ENCODE data around the gene NABP1.

Gene NABP1

GRCh38 chr2:191721331-191721730 is 43.4 kb downstream of the NABP1 start:
- H2BK120ac ChIP-seq (ENCODE audit: low read depth, low read length), result no peak overlapping the region
- H2AK5ac ChIP-seq (ENCODE audit: low read depth, low read length), result no peak overlapping the region
- H3K9ac ChIP-seq (ENCODE audit: low read depth, low read length, poor library complexity), result no peak overlapping the region
- H3K27ac ChIP-seq (replicated peaks; ENCODE audit: low read length), result no peak overlapping the region
- H3K4me2 ChIP-seq (ENCODE audit: insufficient read depth, low read length, poor library complexity, severe bottlenecking), result no peak overlapping the region
- H2BK12ac ChIP-seq (ENCODE audit: low read length), result no peak overlapping the region
- no peak overlapping the region for H4K91ac ChIP-seq (ENCODE audit: low read depth, low read length, poor library complexity)
- H3K27me3 ChIP-seq (ENCODE audit: control insufficient read depth in 3 of 3, insufficient read depth in 3 of 3, low read depth in 1 of 3, low read length in 3 of 3), result no peaks in the 10 kb centered on the region
- no peaks in the 10 kb centered on the region for H3K36me3 ChIP-seq (replicated peaks in 1 of 2; ENCODE audit: control insufficient read depth in 2 of 2, insufficient read depth in 2 of 2, low read length in 2 of 2)
- H2BK5ac ChIP-seq (ENCODE audit: low read length), result no peak overlapping the region
- H3K4me1 ChIP-seq (ENCODE audit: control insufficient read depth in 2 of 2, insufficient read depth in 1 of 2, low read depth in 1 of 2, low read length in 2 of 2), result no peaks in the 10 kb centered on the region
- H3K4ac ChIP-seq (ENCODE audit: low read length), result no peak overlapping the region
- H2AFZ ChIP-seq (ENCODE audit: low read length), result no peak overlapping the region
- H3K9me3 ChIP-seq (replicated peaks in 1 of 2; ENCODE audit: control insufficient read depth in 2 of 2, insufficient read depth in 1 of 2, low read depth in 1 of 2, low read length in 2 of 2), result no peaks in the 10 kb centered on the region
- no CpG with 5 or more reads among the region's 2 CpGs for WGBS, 2 donors (ENCODE audit: extremely low coverage in 2 of 2, insufficient read length in 2 of 2, insufficient replicate concordance in 1 of 2)
- no peak for DNase-seq (ENCODE audit: low spot score)
- no peak overlapping the region for H3K18ac ChIP-seq (ENCODE audit: low read length)
- H3K4me3 ChIP-seq (ENCODE audit: low read length in 2 of 2), result no peak overlapping the region
- no peak overlapping the region for H4K8ac ChIP-seq (ENCODE audit: low read depth, low read length)
- no peaks in the 10 kb centered on the region for H3K79me1 ChIP-seq (ENCODE audit: low read depth, low read length)
- H3K23ac ChIP-seq (ENCODE audit: low read depth, low read length, poor library complexity), result no peak overlapping the region
- no peak overlapping the region for H2BK15ac ChIP-seq (ENCODE audit: low read length)
- no peak overlapping the region for H3K14ac ChIP-seq (ENCODE audit: low read length)

- H4K91ac ChIP-seq (ENCODE audit: low read depth, low read length, poor library complexity), result no peak overlapping the region
- H2BK5ac ChIP-seq (ENCODE audit: low read length), result no peak overlapping the region
- whole genome bisulfite sequencing, 2 donors (ENCODE audit: extremely low coverage in 2 of 2, insufficient read length in 2 of 2, insufficient replicate concordance in 1 of 2), result no CpG with 5 or more reads among the region's 1 CpG
Measured at GRCh38 chr2:191724015-191724414, 46.1 kb downstream of the NABP1 start.

GRCh38 chr2:191728750-191729624 is 51.1 kb downstream of the NABP1 start:
- WGBS, 2 donors (ENCODE audit: extremely low coverage in 2 of 2, insufficient read length in 2 of 2, insufficient replicate concordance in 1 of 2), result no CpG with 5 or more reads among the region's 5 CpGs
- Histone ChIP-seq H2AFZ (ENCODE audit: low read length) (peak overlapping the region; percentile 58), H3K27ac (replicated peaks; ENCODE audit: low read length) (no peak overlapping the region), H3K79me1 (ENCODE audit: low read depth, low read length) (no peaks in the 10 kb centered on the region), H2AK5ac (ENCODE audit: low read depth, low read length) (no peak overlapping the region), H3K4me3 (ENCODE audit: low read length in 2 of 2) (no peak overlapping the region), H3K4me2 (ENCODE audit: insufficient read depth, low read length, poor library complexity, severe bottlenecking) (no peak overlapping the region), H3K9me3 (replicated peaks in 1 of 2; ENCODE audit: control insufficient read depth in 2 of 2, insufficient read depth in 1 of 2, low read depth in 1 of 2, low read length in 2 of 2) (no peaks in the 10 kb centered on the region), H3K27me3 (ENCODE audit: control insufficient read depth in 3 of 3, insufficient read depth in 3 of 3, low read depth in 1 of 3, low read length in 3 of 3) (no peaks in the 10 kb centered on the region), H4K91ac (ENCODE audit: low read depth, low read length, poor library complexity) (no peak overlapping the region), H3K36me3 (replicated peaks in 1 of 2; ENCODE audit: control insufficient read depth in 2 of 2, insufficient read depth in 2 of 2, low read length in 2 of 2) (no peaks in the 10 kb centered on the region), H2BK5ac (ENCODE audit: low read length) (no peak overlapping the region), H2BK120ac (ENCODE audit: low read depth, low read length) (no peak overlapping the region), H2BK12ac (ENCODE audit: low read length) (no peak overlapping the region), H3K4me1 (ENCODE audit: control insufficient read depth in 2 of 2, insufficient read depth in 1 of 2, low read depth in 1 of 2, low read length in 2 of 2) (no peaks in the 10 kb centered on the region), H3K9ac (ENCODE audit: low read depth, low read length, poor library complexity) (no peak overlapping the region), H3K23ac (ENCODE audit: low read depth, low read length, poor library complexity) (no peak overlapping the region), H3K4ac (ENCODE audit: low read length) (no peak overlapping the region), H3K18ac (ENCODE audit: low read length) (no peak overlapping the region), H3K14ac (ENCODE audit: low read length) (no peak overlapping the region), H4K8ac (ENCODE audit: low read depth, low read length) (no peak overlapping the region), H2BK15ac (ENCODE audit: low read length) (no peak overlapping the region)
- DNase-seq (ENCODE audit: low spot score), result no peak

More at GRCh38 chr2:191724015-191724414, 46.1 kb downstream of the NABP1 start:
- Histone ChIP-seq H3K27me3 (ENCODE audit: control insufficient read depth in 3 of 3, insufficient read depth in 3 of 3, low read depth in 1 of 3, low read length in 3 of 3) (no peaks in the 10 kb centered on the region), H2BK120ac (ENCODE audit: low read depth, low read length) (no peak overlapping the region), H3K4ac (ENCODE audit: low read length) (no peak overlapping the region), H3K4me3 (ENCODE audit: low read length in 2 of 2) (no peak overlapping the region), H3K4me1 (ENCODE audit: control insufficient read depth in 2 of 2, insufficient read depth in 1 of 2, low read depth in 1 of 2, low read length in 2 of 2) (no peaks in the 10 kb centered on the region), H2AK5ac (ENCODE audit: low read depth, low read length) (no peak overlapping the region), H4K8ac (ENCODE audit: low read depth, low read length) (no peak overlapping the region), H3K4me2 (ENCODE audit: insufficient read depth, low read length, poor library complexity, severe bottlenecking) (no peak overlapping the region), H3K14ac (ENCODE audit: low read length) (no peak overlapping the region), H2BK12ac (ENCODE audit: low read length) (no peak overlapping the region), H2BK15ac (ENCODE audit: low read length) (no peak overlapping the region), H3K36me3 (replicated peaks in 1 of 2; ENCODE audit: control insufficient read depth in 2 of 2, insufficient read depth in 2 of 2, low read length in 2 of 2) (no peaks in the 10 kb centered on the region), H3K18ac (ENCODE audit: low read length) (no peak overlapping the region), H3K9ac (ENCODE audit: low read depth, low read length, poor library complexity) (no peak overlapping the region), H3K23ac (ENCODE audit: low read depth, low read length, poor library complexity) (no peak overlapping the region), H3K9me3 (replicated peaks in 1 of 2; ENCODE audit: control insufficient read depth in 2 of 2, insufficient read depth in 1 of 2, low read depth in 1 of 2, low read length in 2 of 2) (no peaks in the 10 kb centered on the region), H3K79me1 (ENCODE audit: low read depth, low read length) (no peaks in the 10 kb centered on the region), H3K27ac (replicated peaks; ENCODE audit: low read length) (no peak overlapping the region), H2AFZ (ENCODE audit: low read length) (no peak overlapping the region)
- no peak for DNase-seq (ENCODE audit: low spot score)

- no peak overlapping the region for H3K4me3 ChIP-seq (ENCODE audit: low read length in 2 of 2)
- no peak overlapping the region for H2AFZ ChIP-seq (ENCODE audit: low read length)
- H3K9me3 ChIP-seq (replicated peaks in 1 of 2; ENCODE audit: control insufficient read depth in 2 of 2, insufficient read depth in 1 of 2, low read depth in 1 of 2, low read length in 2 of 2), result no peaks in the 10 kb centered on the region
- no peak overlapping the region for H4K8ac ChIP-seq (ENCODE audit: low read depth, low read length)
- H2AK5ac ChIP-seq (ENCODE audit: low read depth, low read length), result no peak overlapping the region
- no peak overlapping the region for H2BK5ac ChIP-seq (ENCODE audit: low read length)
- no peak overlapping the region for H4K91ac ChIP-seq (ENCODE audit: low read depth, low read length, poor library complexity)
- DNase-seq (ENCODE audit: low spot score), result no peak
- no peaks in the 10 kb centered on the region for H3K79me1 ChIP-seq (ENCODE audit: low read depth, low read length)
- H3K9ac ChIP-seq (ENCODE audit: low read depth, low read length, poor library complexity), result no peak overlapping the region
- H3K4ac ChIP-seq (ENCODE audit: low read length), result no peak overlapping the region
- no peak overlapping the region for H3K23ac ChIP-seq (ENCODE audit: low read depth, low read length, poor library complexity)
- no peak overlapping the region for H3K14ac ChIP-seq (ENCODE audit: low read length)
- H3K36me3 ChIP-seq (replicated peaks in 1 of 2; ENCODE audit: control insufficient read depth in 2 of 2, insufficient read depth in 2 of 2, low read length in 2 of 2), result no peaks in the 10 kb centered on the region
- no peak overlapping the region for H3K27ac ChIP-seq (replicated peaks; ENCODE audit: low read length)
- H2BK120ac ChIP-seq (ENCODE audit: low read depth, low read length), result no peak overlapping the region
- no peak overlapping the region for H2BK12ac ChIP-seq (ENCODE audit: low read length)
- H3K4me2 ChIP-seq (ENCODE audit: insufficient read depth, low read length, poor library complexity, severe bottlenecking), result no peak overlapping the region
- no peaks in the 10 kb centered on the region for H3K4me1 ChIP-seq (ENCODE audit: control insufficient read depth in 2 of 2, insufficient read depth in 1 of 2, low read depth in 1 of 2, low read length in 2 of 2)
- no peaks in the 10 kb centered on the region for H3K27me3 ChIP-seq (ENCODE audit: control insufficient read depth in 3 of 3, insufficient read depth in 3 of 3, low read depth in 1 of 3, low read length in 3 of 3)
- no peak overlapping the region for H3K18ac ChIP-seq (ENCODE audit: low read length)
- no peak overlapping the region for H2BK15ac ChIP-seq (ENCODE audit: low read length)
Measured at GRCh38 chr2:191730263-191730662, 52.3 kb downstream of the NABP1 start.

All from neuronal stem cell (in vitro differentiated cells).